GM10266 (cell line): ENCODE results near the gene SEC22A.

ENCODE experiments used
- DNase-seq: peaks from one replicate; pipeline ENCODE4 v3.0.0; 2012; ENCODE audit errors: extremely low spot score
- TF ChIP-seq, protein P1 (sequence below): IDR thresholded peaks from 2 replicates; pipeline ENCODE4 v1.5.1; 2012; ENCODE audit warnings: mild to moderate bottlenecking, low read depth; ENCODE audit not compliant: control insufficient read depth, insufficient read depth; ENCODE audit errors: missing control alignments

Gene SEC22A

DNA sequence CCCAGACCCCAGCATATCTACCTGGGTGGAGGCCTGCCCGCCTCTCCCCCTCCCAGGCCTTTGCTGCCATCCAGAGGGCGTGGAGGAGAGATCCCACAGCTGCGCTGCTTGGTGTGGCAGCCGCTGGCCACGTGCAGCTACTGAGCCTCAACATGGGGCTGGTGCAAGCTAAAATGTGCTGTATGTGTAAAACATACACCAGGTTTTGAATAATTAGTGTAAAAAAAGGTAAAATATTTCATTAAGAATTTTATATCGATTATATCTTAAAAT, 95.8 kb downstream of the SEC22A start:
- TF ChIP-seq, protein P1, sequence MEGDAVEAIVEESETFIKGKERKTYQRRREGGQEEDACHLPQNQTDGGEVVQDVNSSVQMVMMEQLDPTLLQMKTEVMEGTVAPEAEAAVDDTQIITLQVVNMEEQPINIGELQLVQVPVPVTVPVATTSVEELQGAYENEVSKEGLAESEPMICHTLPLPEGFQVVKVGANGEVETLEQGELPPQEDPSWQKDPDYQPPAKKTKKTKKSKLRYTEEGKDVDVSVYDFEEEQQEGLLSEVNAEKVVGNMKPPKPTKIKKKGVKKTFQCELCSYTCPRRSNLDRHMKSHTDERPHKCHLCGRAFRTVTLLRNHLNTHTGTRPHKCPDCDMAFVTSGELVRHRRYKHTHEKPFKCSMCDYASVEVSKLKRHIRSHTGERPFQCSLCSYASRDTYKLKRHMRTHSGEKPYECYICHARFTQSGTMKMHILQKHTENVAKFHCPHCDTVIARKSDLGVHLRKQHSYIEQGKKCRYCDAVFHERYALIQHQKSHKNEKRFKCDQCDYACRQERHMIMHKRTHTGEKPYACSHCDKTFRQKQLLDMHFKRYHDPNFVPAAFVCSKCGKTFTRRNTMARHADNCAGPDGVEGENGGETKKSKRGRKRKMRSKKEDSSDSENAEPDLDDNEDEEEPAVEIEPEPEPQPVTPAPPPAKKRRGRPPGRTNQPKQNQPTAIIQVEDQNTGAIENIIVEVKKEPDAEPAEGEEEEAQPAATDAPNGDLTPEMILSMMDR = no peak
- no peak for DNase-seq

GRCh38 chr3:123298903-123299302, 97.2 kb downstream of the SEC22A start:
- TF ChIP-seq, protein P1 = no peak

DNA sequence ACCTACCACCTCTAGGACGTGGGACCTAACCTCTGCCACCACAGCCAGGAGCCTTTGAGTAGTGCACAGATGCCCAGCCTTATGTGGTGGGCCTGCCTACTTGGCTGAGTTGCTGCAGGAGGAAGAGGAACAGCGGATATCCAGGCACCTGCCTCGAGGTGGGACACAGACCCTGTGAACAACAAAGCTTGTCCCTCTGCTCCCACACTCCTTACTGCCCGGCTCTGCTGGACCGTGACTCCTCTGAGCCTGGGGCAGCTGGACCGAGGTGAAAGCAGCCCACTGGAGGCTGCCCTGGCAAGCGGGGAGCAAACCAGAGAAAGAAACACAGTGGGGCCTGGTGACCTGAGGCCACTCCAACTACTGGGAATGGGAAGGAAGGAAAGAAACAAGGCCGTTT, 97.8 kb downstream of the SEC22A start:
- TF ChIP-seq, protein P1 = no peak
- DNase-seq = no peak

More at GRCh38 chr3:123298903-123299302, 97.2 kb downstream of the SEC22A start:
- no peak for DNase-seq

GRCh38 chr3:123300056-123300455, 98.3 kb downstream of the SEC22A start:
- no peak for DNase-seq
- TF ChIP-seq, protein P1 = no peak

DNA sequence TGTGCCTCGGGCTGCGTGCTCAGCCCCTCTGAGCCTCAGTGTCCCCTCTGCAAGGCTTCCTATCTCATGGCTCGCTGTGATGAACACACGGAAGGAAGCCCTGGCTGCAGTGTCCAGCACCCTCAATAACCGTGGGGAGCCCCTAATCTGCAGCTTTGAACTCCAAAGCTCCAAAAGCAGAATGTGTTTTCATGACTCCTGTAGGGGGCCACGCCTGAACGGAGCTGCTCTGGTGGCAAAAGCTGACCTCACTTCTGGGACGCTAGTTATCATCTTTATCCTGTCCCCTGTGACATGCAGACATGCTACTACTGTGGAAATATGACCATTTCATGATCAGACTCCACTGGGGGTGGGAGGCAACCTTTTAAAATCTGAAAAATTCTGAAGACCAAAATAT, 98.8 kb downstream of the SEC22A start:
- TF ChIP-seq, protein P1 = no peak
- DNase-seq = no peak

DNA sequence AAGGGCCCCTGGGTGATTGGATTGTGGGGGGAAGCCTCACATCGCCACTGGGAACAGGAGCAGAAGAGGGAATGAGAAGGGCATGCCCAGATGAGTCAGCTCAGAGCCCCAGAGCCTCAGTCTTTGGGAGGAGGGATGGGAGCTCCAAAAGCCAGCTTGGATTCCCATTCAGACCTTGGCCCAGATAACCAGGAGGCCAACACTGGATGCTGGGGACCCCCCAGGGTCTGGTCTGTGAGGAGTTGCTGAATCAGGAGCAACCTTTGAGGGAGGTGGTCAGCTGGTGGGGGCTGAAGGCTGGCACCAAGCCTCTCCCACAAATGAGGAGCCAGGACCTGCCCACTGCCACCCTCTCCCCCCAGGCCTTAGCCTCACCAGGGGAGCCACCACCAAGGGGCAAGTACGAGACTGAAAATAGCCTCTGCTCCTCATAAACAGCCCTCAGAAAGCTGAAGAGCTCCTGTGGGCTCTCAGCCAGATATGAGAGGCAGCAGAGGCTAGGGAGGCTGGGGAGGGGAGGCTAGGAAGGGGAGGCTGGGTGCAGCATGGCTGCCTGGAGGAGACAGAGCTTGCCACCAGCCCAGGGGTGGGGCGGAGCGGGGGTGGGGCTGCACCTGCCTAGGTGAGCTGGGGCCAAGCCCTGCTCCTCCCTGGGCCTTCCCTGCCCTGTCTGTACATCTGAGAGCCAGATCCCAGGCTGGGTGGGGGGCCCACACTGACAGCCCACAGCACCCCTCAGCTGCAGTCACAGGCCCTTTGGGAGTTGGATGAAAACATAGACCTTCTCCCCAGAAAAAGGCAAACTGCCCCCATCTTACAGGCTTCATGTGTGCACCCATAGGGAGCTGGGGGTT, 99.8 kb downstream of the SEC22A start:
- TF ChIP-seq, protein P1 = no peak
- no peak for DNase-seq

DNA sequence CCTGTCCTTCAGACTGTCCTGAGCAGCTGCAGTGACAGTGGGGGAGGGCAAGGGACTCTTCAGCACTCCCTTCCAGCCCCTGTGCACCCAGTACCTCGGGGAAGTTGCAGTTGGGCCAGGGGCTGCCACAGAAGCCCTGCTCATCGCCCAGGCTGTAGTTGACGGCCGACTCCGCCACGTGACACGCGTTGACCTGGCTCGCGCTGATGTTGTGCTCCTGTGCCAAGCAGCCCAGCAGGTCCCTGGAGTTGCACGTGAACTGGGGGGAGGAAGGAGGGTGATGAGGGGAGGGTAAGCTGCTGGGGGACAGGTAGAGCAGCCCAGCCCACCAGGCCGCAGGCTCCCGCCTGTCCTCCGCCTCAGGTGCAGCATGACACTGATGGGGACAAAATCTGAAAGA, 101.2 kb downstream of the SEC22A start:
- TF ChIP-seq, protein P1 = no peak
- no peak for DNase-seq
